Endothelial cell of umbilical vein (primary cell): Measurements from ENCODE around the gene UNCX. TPM values are rescaled to one million over a fixed set of nuclear protein-coding genes. Genes with fewer than 3 reads are reported as not detected.

Experiments
- BruUV-seq: library from RNA; stranded (reverse); fragments of 400-500 nt; replicated peaks from 2 replicates; lab custom pipeline; 2021; lab: Mats Ljungman, UMichigan
- CTCF ChIA-PET: fragments of 300-600, 350-600 bp; sonication (Branson Sonifier 250); formaldehyde crosslinking; loops from one replicate; lab custom pipeline; 2021; ENCODE audit warnings: antibody characterized with exemption, inconsistent platforms; lab: Charles Lee
- POLR2A ChIA-PET: fragments of 300-600, 350-600 bp; sonication (Branson Sonifier 250); formaldehyde crosslinking; loops from one replicate; lab custom pipeline; 2021; ENCODE audit warnings: antibody characterized with exemption, inconsistent platforms; lab: Charles Lee
- DNase-seq: peaks from one replicate; pipeline ENCODE4 v3.0.0-alpha.2; 2011; ENCODE audit warnings: low read depth, low spot score
- FAIRE-seq: peaks from 2 replicates; lab custom pipeline; 2011; peaks lifted over from hg19 to GRCh38; lab: Jason Lieb, UNC
- H2AFZ ChIP-seq: 2 replicates; pipeline ENCODE4 v1.6.0; 2012; ENCODE audit warnings: low read depth, low read length, control low read depth, inconsistent platforms
- H3K27ac ChIP-seq: 2 replicates; pipeline ENCODE4 v1.5.1; 2011; ENCODE audit warnings: low read depth, mild to moderate bottlenecking, control low read depth, low read length, moderate library complexity; ENCODE audit not compliant: insufficient read depth
- H3K27me3 ChIP-seq, 2 experiments: 2 replicates each; pipeline versions ENCODE4 v1.6.0 to v1.6.1; 2011; ENCODE audit warnings: low read length in 2 of 2, mixed read lengths in 1 of 2; ENCODE audit not compliant: control insufficient read depth in 2 of 2, insufficient read depth in 2 of 2
- H3K36me3 ChIP-seq, 2 experiments: 2 replicates in 1 of 2; 3 replicates in 1 of 2; pipeline ENCODE4 v1.5.1; 2011; ENCODE audit warnings: low read length in 2 of 2, mild to moderate bottlenecking in 1 of 2, moderate library complexity in 1 of 2; ENCODE audit not compliant: control insufficient read depth in 2 of 2, insufficient read depth in 2 of 2; ENCODE audit errors: extremely low read depth in 1 of 2
- H3K4me1 ChIP-seq: 3 replicates; pipeline ENCODE4 v1.5.1; 2011; ENCODE audit warnings: mild to moderate bottlenecking, low read length; ENCODE audit not compliant: control insufficient read depth, insufficient read depth; ENCODE audit errors: extremely low read depth
- H3K4me2 ChIP-seq: 2 replicates; pipeline ENCODE4 v1.6.1; 2011; ENCODE audit warnings: low read length, control low read depth, mixed read lengths; ENCODE audit not compliant: insufficient read depth
- H3K4me3 ChIP-seq, 3 experiments: fragments of 200-600 bp in 1 of 3; sonication (generic), shearing (Covaris generic) in 1 of 3; replicated peaks in 1 of 3; 2 replicates each; pipeline ENCODE4 v1.5.1; 2011 to 2016; ENCODE audit warnings: control low read depth in 3 of 3, low read length in 3 of 3, mild to moderate bottlenecking in 2 of 3, inconsistent platforms in 1 of 3, low read depth in 1 of 3, moderate library complexity in 1 of 3; ENCODE audit not compliant: insufficient read depth in 1 of 3
- H3K79me2 ChIP-seq: 2 replicates; pipeline ENCODE4 v1.6.0; 2012; ENCODE audit warnings: low read length, inconsistent platforms; ENCODE audit not compliant: control insufficient read depth, insufficient read depth
- H3K9ac ChIP-seq: replicated peaks from 2 replicates; pipeline ENCODE3; 2011; ENCODE audit warnings: low read length, control low read depth; ENCODE audit not compliant: insufficient read depth; ENCODE audit errors: extremely low read depth
- H3K9me1 ChIP-seq: replicated peaks from 3 replicates; pipeline ENCODE4 v1.6.0; 2011; ENCODE audit warnings: mild to moderate bottlenecking, low read length; ENCODE audit not compliant: control insufficient read depth, insufficient read depth; ENCODE audit errors: extremely low read depth
- H3K9me3 ChIP-seq: replicated peaks from 2 replicates; pipeline ENCODE4 v1.5.1; 2012; ENCODE audit warnings: low read length, inconsistent platforms; ENCODE audit not compliant: control insufficient read depth, insufficient read depth
- H4K20me1 ChIP-seq: replicated peaks from 2 replicates; pipeline ENCODE3; 2011; ENCODE audit warnings: mild to moderate bottlenecking, low read length; ENCODE audit not compliant: control insufficient read depth, insufficient read depth; ENCODE audit errors: extremely low read depth
- EZH2 ChIP-seq: IDR thresholded peaks from 2 replicates; pipeline ENCODE4 v1.6.1; 2012; ENCODE audit warnings: borderline replicate concordance, low read depth, mild to moderate bottlenecking, moderate library complexity, low read length, inconsistent platforms; ENCODE audit not compliant: severe bottlenecking
- POLR2A ChIP-seq: IDR thresholded peaks from 2 replicates; pipeline ENCODE4 v1.6.1; 2012; ENCODE audit warnings: low read depth, mild to moderate bottlenecking, control low read depth, low read length
- POLR2AphosphoS5 ChIP-seq: IDR thresholded peaks from 2 replicates; pipeline ENCODE4 v1.6.1; 2012; ENCODE audit warnings: low read depth, mild to moderate bottlenecking, control low read depth, low read length, moderate library complexity; ENCODE audit not compliant: insufficient read depth
- dilution Hi-C: fragments of 300-500 bp; cut with MboI; formaldehyde crosslinking; loops from one replicate; pipeline ENCODE4 v1.15.0; 2019; ENCODE audit warnings: low sequenced_read_pairs; ENCODE audit not compliant: extremely low pct_ligation_motif_present
- intact Hi-C: fragments of 100-400 bp; cut with micrococcal nuclease; formaldehyde crosslinking; loops from one replicate; pipeline ENCODE4 v1.10.0; 2022
- polyA plus RNA-seq, 4 experiments: library from polyadenylated mRNA; depleted of rRNA in 3 of 4; stranded (reverse) in 3 of 4; unstranded in 1 of 4; fragments of >200 nt; gene quantifications; 2 replicates each; pipeline versions ENCODE4 v1.2.1 to v1.2.3, GENCODE V29; 2011 to 2012; ENCODE audit warnings: missing spikeins in 1 of 4
- total RNA-seq: library from RNA; stranded (reverse); gene quantifications from 2 replicates; pipeline ENCODE4 v1.2.3, GENCODE V29; 2021

Gene UNCX
- total and polyA plus RNA-seq, 2 donors (not counting 3 experiments of a cell fraction or from before 2014, with no cell fraction given), result not detected

- ChIA-PET CTCF (interaction anchor here (1.1 to 1.3 kb wide), 2 partner anchors 9 to 10 kb away, joined by 4 to 5 read pairs; no protein-coding TSS in a partner anchor), POLR2A (no interaction called here)
- no peak for FAIRE-seq
- no peak for DNase-seq
- H3K27ac ChIP-seq, result no peak overlapping the region
- peaks cover 3% of the 10 kb centered on the region for H4K20me1 ChIP-seq
- H2AFZ ChIP-seq, result no peak overlapping the region
- H3K27me3 ChIP-seq, result peaks cover 75 to 86% of the 10 kb centered on the region in 2 experiments
- intact Hi-C loops, result no loop called here
- no peak overlapping the region for H3K9ac ChIP-seq
- no peaks in the 10 kb centered on the region for H3K9me3 ChIP-seq
- dilution Hi-C loops, result no loop called here
- no peak overlapping the region for H3K4me3 ChIP-seq
- no peak for TF ChIP-seq POLR2AphosphoS5
- TF ChIP-seq EZH2, result peak; percentile 90
- no peaks in the 10 kb centered on the region for H3K79me2 ChIP-seq
- no peaks in the 10 kb centered on the region for H3K4me1 ChIP-seq
- no TSS peak for BruUV-seq
- H3K9me1 ChIP-seq, result no peaks in the 10 kb centered on the region
- no peaks in the 10 kb centered on the region for H3K36me3 ChIP-seq
- H3K4me2 ChIP-seq, result no peak overlapping the region
These were observed 2.3 kb downstream of the UNCX start for GRCh38 chr7:1234881-1235500.

GRCh38 chr7:1235501-1236131, 2.9 kb downstream of the UNCX start:
- H2AFZ ChIP-seq, result no peak overlapping the region
- dilution Hi-C loops (no loop called here), intact Hi-C loops (no loop called here)
- H3K36me3 ChIP-seq, result no peaks in the 10 kb centered on the region
- no peaks in the 10 kb centered on the region for H3K9me1 ChIP-seq
- no peaks in the 10 kb centered on the region for H3K79me2 ChIP-seq
- no peak overlapping the region for H3K4me3 ChIP-seq
- no peak overlapping the region for H3K9ac ChIP-seq
- ChIA-PET POLR2A (no interaction called here), CTCF (interaction anchor here (1.3 kb wide), 1 partner anchor 10 kb away, joined by 4 read pairs; no protein-coding TSS in a partner anchor)
- H4K20me1 ChIP-seq, result peaks cover 3% of the 10 kb centered on the region
- TF ChIP-seq POLR2A (no peak), EZH2 (peak; percentile 94)
- no peaks in the 10 kb centered on the region for H3K4me1 ChIP-seq
- peaks cover 77 to 87% of the 10 kb centered on the region in 2 experiments for H3K27me3 ChIP-seq
- no peaks in the 10 kb centered on the region for H3K9me3 ChIP-seq
- DNase-seq (no peak), FAIRE-seq (no peak)
- no peak overlapping the region for H3K27ac ChIP-seq
- BruUV-seq, result no TSS peak
- H3K4me2 ChIP-seq, result no peak overlapping the region
